ENCODE results near the gene UBXN11.

GRCh38 chr1:26318338-26319064 is 12.1 kb upstream of the UBXN11 start:
- TF ChIP-seq CTCF (IDR thresholded peaks at IDR 0.05) (no peak), CHD2 (IDR thresholded peaks at IDR 0.05; ENCODE audit: low read length, partially characterized antibody) (no peak), YY1 (IDR thresholded peaks at IDR 0.05; ENCODE audit: low read depth) (no peak), EP300 (IDR thresholded peaks at IDR 0.05; ENCODE audit: borderline replicate concordance in 1 of 2, low read depth in 1 of 2, low read length in 1 of 2) (no peak), MAX (IDR thresholded peaks at IDR 0.05; ENCODE audit: low read depth) (no peak), JUND (IDR thresholded peaks at IDR 0.05) (no peak), FOSL2 (IDR thresholded peaks at IDR 0.05; ENCODE audit: borderline replicate concordance, low read depth) (no peak), ZBTB33 (IDR thresholded peaks at IDR 0.05; ENCODE audit: borderline replicate concordance, low read depth) (no peak), IRF3 (IDR thresholded peaks at IDR 0.05; ENCODE audit: low read depth, low read length) (no peak), NFIC (IDR thresholded peaks at IDR 0.05; ENCODE audit: borderline replicate concordance) (no peak), GABPA (IDR thresholded peaks at IDR 0.05; ENCODE audit: low read depth) (no peak), TAF1 (IDR thresholded peaks at IDR 0.05; ENCODE audit: borderline replicate concordance, low read depth, low read length) (no peak), SIN3A (IDR thresholded peaks at IDR 0.05; ENCODE audit: borderline replicate concordance, low read depth, low read length) (no peak)
- TF ChIP-seq, protein P1, sequence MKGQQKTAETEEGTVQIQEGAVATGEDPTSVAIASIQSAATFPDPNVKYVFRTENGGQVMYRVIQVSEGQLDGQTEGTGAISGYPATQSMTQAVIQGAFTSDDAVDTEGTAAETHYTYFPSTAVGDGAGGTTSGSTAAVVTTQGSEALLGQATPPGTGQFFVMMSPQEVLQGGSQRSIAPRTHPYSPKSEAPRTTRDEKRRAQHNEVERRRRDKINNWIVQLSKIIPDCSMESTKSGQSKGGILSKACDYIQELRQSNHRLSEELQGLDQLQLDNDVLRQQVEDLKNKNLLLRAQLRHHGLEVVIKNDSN (IDR thresholded peaks at IDR 0.05; ENCODE audit: borderline replicate concordance, low read depth) = no peak
